GM12878 (cell line): ENCODE measurements around the gene DIS3L2. TPM values are rescaled to one million over a fixed set of nuclear protein-coding genes. Genes with fewer than 3 reads are reported as not detected.

Source experiments
- ATAC-seq: fragments of 200-7000 bp; cut with Tn5 transposase; 3 replicates; pipeline ENCODE4 v1.9.1; 2020; ENCODE audit warnings: mild to moderate bottlenecking, moderate library complexity
- BruUV-seq: library from RNA; stranded (reverse); fragments of 400-500 nt; replicated peaks from 2 replicates; lab custom pipeline; 2021; lab: Mats Ljungman, UMichigan
- CTCF ChIA-PET: fragments of 300-600 bp; sonication (Branson Sonifier 250); formaldehyde crosslinking; extraction: SDS; loops from one replicate; lab custom pipeline; 2021; ENCODE audit warnings: inconsistent platforms; lab: Yijun Ruan, JAX
- POLR2A ChIA-PET: fragments of 350-600 bp; formaldehyde crosslinking; extraction: SDS; loops from one replicate; lab custom pipeline; 2021; ENCODE audit warnings: inconsistent platforms; lab: Charles Lee
- RAD21 ChIA-PET: fragments of 300-600 bp; sonication (Branson Sonifier 250); formaldehyde crosslinking; loops from one replicate; lab custom pipeline; 2023; ENCODE audit warnings: antibody characterized with exemption; ENCODE audit not compliant: unreplicated experiment; lab: Charles Lee
- SMC1A ChIA-PET: fragments of 300-600 bp; sonication (Branson Sonifier 250); formaldehyde crosslinking; loops from one replicate; lab custom pipeline; 2023; ENCODE audit not compliant: unreplicated experiment, uncharacterized antibody; lab: Charles Lee
- DNase-seq: peaks from one replicate; pipeline ENCODE4 v3.0.0-alpha.2; 2011; ENCODE audit warnings: low read depth, low spot score
- FAIRE-seq: peaks from 3 replicates; lab custom pipeline; 2011; peaks lifted over from hg19 to GRCh38; lab: Jason Lieb, UNC
- H2AFZ ChIP-seq: 2 replicates; pipeline ENCODE4 v1.6.0; 2011; ENCODE audit warnings: low read depth, low read length, control low read depth; ENCODE audit not compliant: control insufficient read depth
- H3K27ac ChIP-seq: 2 replicates; pipeline ENCODE4 v1.5.1; 2011; ENCODE audit warnings: control low read depth; ENCODE audit not compliant: control insufficient read depth, insufficient read depth
- H3K27me3 ChIP-seq, 2 experiments: replicated peaks in 1 of 2; 2 replicates each; pipeline versions ENCODE4 v1.6.0 to v1.6.1; 2011; ENCODE audit warnings: low read length in 1 of 2; ENCODE audit not compliant: control insufficient read depth in 2 of 2, insufficient read depth in 2 of 2
- H3K36me3 ChIP-seq, 2 experiments: 2 replicates each; pipeline ENCODE4 v1.5.1; 2011; ENCODE audit warnings: low read length in 1 of 2; ENCODE audit not compliant: control insufficient read depth in 2 of 2, insufficient read depth in 2 of 2
- H3K4me1 ChIP-seq: 2 replicates; pipeline ENCODE4 v1.6.1; 2011; ENCODE audit warnings: mild to moderate bottlenecking, low read length, moderate library complexity, mixed read lengths; ENCODE audit not compliant: control insufficient read depth, insufficient read depth
- H3K4me2 ChIP-seq: 2 replicates; pipeline ENCODE4 v1.6.0; 2011; ENCODE audit warnings: control low read depth; ENCODE audit not compliant: control insufficient read depth, insufficient read depth
- H3K4me3 ChIP-seq: fragments of 200-600 bp; sonication (generic); 2 replicates; pipeline ENCODE4 v1.5.1; 2016
- H3K79me2 ChIP-seq: 2 replicates; pipeline ENCODE4 v1.6.0; 2011; ENCODE audit warnings: low read length; ENCODE audit not compliant: control insufficient read depth, insufficient read depth
- H3K9ac ChIP-seq: 2 replicates; pipeline ENCODE4 v1.8.0; 2011; ENCODE audit warnings: low read length, control low read depth, mixed read lengths; ENCODE audit not compliant: control insufficient read depth, insufficient read depth
- H3K9me3 ChIP-seq: replicated peaks from 3 replicates; pipeline ENCODE4 v1.5.1; 2011; ENCODE audit warnings: mild to moderate bottlenecking, low read length; ENCODE audit not compliant: control insufficient read depth, insufficient read depth
- H4K20me1 ChIP-seq: 2 replicates; pipeline ENCODE4 v1.6.0; 2011; ENCODE audit not compliant: control insufficient read depth, insufficient read depth
- ATF3 ChIP-seq: IDR thresholded peaks from 2 replicates; pipeline ENCODE4 v1.6.1; 2011; ENCODE audit warnings: low read depth, mild to moderate bottlenecking, low read length, moderate library complexity, borderline replicate concordance; ENCODE audit errors: extremely low read depth
- RBBP5 ChIP-seq: fragments of 200-600 bp; sonication (generic); conservative IDR thresholded peaks from 2 replicates; pipeline ENCODE4 v1.6.1; 2016
- STAT3 ChIP-seq: IDR thresholded peaks from 2 replicates; pipeline ENCODE4 v1.6.1; 2011; ENCODE audit warnings: low read depth, low read length, improper control_type of control experiment
- TAF1 ChIP-seq: IDR thresholded peaks from 2 replicates; pipeline ENCODE4 v1.6.1; 2011; ENCODE audit warnings: mild to moderate bottlenecking, low read depth, low read length, borderline replicate concordance
- TCF3 ChIP-seq: IDR thresholded peaks from 2 replicates; pipeline ENCODE4 v1.6.1; 2012; ENCODE audit warnings: low read depth, mild to moderate bottlenecking, low read length, borderline replicate concordance; ENCODE audit not compliant: insufficient read depth
- WGBS: methylation state at CpG from one replicate; pipeline ENCODE4 v1.1.6; 2016; ENCODE audit warnings: low lambda C conversion rate; ENCODE audit not compliant: insufficient replicate concordance, insufficient coverage; ENCODE audit errors: missing lambda C conversion rate; 5-methylcytosine and 5-hydroxymethylcytosine counted together
- in situ Hi-C: fragments of 300-500 bp; cut with MboI; formaldehyde crosslinking; loops from 9 replicates; pipeline ENCODE4 v1.14.3; 2018; ENCODE audit warnings: mixed read lengths
- intact Hi-C: fragments of 100-400 bp; cut with micrococcal nuclease; formaldehyde crosslinking; loops from one replicate; pipeline ENCODE4 v1.14.2; 2022; ENCODE audit not compliant: unreplicated experiment
- polyA plus RNA-seq, 11 experiments: library from polyadenylated mRNA; depleted of rRNA in 4 of 11; unstranded in 6 of 11; stranded (reverse) in 5 of 11; fragments of >200 nt; fragmentation: Nextera tagmentation in 4 of 11; fragmentation: Illumina TruSeq in 1 of 11; extraction: Ambion mirVana in 4 of 11; extraction: Trizol in 1 of 11; gene quantifications; 1 replicate in 1 of 11; 2 replicates in 10 of 11; pipeline versions ENCODE4 v1.2.1 to v1.2.3, GENCODE V29; 2011 to 2016; ENCODE audit warnings: inconsistent platforms in 2 of 11, missing spikeins in 2 of 11, low read depth in 1 of 11
- total RNA-seq, 4 experiments: library from RNA; depleted of rRNA in 3 of 4; stranded (reverse); fragments of >200 nt in 3 of 4; fragmentation: Illumina TruSeq in 1 of 4; extraction: Trizol in 1 of 4; gene quantifications; 2 replicates each; pipeline versions ENCODE4 v1.2.1 to v1.2.3, GENCODE V29; 2013 to 2021
- TF ChIP-seq, protein P1 (sequence below): fragments of 450-650 bp; IDR thresholded peaks from 2 replicates; pipeline ENCODE4 v1.6.1; 2016; ENCODE audit warnings: mild to moderate bottlenecking, moderate library complexity, borderline replicate concordance
- TF ChIP-seq, protein P2 (sequence below): IDR thresholded peaks from 2 replicates; pipeline ENCODE4 v1.6.1; 2011; ENCODE audit warnings: mild to moderate bottlenecking, low read depth, low read length, moderate library complexity; ENCODE audit not compliant: insufficient replicate concordance

Gene DIS3L2
- total and polyA plus RNA-seq, 10 of the 15 experiments (the other 5 are each of a cell fraction or from before 2014, with no cell fraction given): 3.5 to 27.1 (median 16.0) TPM

GRCh38 chr2:231927566-231927890 is 34.0 kb upstream of the DIS3L2 start:
- ChIA-PET CTCF (interaction anchor here (1.4 kb wide), 1 partner anchor 10 kb away, joined by 3 read pairs; no protein-coding TSS in a partner anchor), POLR2A (no interaction called here), RAD21 (no interaction called here), SMC1A (no interaction called here)
- Histone ChIP-seq H2AFZ (no peak overlapping the region), H4K20me1 (no peaks in the 10 kb centered on the region), H3K36me3 (no peaks in the 10 kb centered on the region), H3K27me3 (peaks cover 6 to 13% of the 10 kb centered on the region in 2 experiments; a peak in 3 of 4 replicates), H3K79me2 (no peaks in the 10 kb centered on the region), H3K4me3 (no peak overlapping the region), H3K9ac (no peak overlapping the region), H3K4me2 (no peak overlapping the region), H3K4me1 (peaks cover 13% of the 10 kb centered on the region), H3K27ac (no peak overlapping the region), H3K9me3 (no peaks in the 10 kb centered on the region)
- intact Hi-C loops (loop anchor here (5.0 to 10.0 kb wide), 2 partner anchors 367 to 515 kb away; no protein-coding TSS in a partner anchor), in situ Hi-C loops (no loop called here)
- DNase-seq (no peak), ATAC-seq (no peak), FAIRE-seq (no peak)
- WGBS: 82% methylated on average over 10 of the region's 10 CpGs
- no TSS peak for BruUV-seq
- TF ChIP-seq, protein P1, sequence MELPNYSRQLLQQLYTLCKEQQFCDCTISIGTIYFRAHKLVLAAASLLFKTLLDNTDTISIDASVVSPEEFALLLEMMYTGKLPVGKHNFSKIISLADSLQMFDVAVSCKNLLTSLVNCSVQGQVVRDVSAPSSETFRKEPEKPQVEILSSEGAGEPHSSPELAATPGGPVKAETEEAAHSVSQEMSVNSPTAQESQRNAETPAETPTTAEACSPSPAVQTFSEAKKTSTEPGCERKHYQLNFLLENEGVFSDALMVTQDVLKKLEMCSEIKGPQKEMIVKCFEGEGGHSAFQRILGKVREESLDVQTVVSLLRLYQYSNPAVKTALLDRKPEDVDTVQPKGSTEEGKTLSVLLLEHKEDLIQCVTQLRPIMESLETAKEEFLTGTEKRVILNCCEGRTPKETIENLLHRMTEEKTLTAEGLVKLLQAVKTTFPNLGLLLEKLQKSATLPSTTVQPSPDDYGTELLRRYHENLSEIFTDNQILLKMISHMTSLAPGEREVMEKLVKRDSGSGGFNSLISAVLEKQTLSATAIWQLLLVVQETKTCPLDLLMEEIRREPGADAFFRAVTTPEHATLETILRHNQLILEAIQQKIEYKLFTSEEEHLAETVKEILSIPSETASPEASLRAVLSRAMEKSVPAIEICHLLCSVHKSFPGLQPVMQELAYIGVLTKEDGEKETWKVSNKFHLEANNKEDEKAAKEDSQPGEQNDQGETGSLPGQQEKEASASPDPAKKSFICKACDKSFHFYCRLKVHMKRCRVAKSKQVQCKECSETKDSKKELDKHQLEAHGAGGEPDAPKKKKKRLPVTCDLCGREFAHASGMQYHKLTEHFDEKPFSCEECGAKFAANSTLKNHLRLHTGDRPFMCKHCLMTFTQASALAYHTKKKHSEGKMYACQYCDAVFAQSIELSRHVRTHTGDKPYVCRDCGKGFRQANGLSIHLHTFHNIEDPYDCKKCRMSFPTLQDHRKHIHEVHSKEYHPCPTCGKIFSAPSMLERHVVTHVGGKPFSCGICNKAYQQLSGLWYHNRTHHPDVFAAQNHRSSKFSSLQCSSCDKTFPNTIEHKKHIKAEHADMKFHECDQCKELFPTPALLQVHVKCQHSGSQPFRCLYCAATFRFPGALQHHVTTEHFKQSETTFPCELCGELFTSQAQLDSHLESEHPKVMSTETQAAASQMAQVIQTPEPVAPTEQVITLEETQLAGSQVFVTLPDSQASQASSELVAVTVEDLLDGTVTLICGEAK: no peak
- TF ChIP-seq TCF3 (no peak), TAF1 (no peak), RBBP5 (no peak), ATF3 (no peak), STAT3 (no peak)
- TF ChIP-seq, protein P2, sequence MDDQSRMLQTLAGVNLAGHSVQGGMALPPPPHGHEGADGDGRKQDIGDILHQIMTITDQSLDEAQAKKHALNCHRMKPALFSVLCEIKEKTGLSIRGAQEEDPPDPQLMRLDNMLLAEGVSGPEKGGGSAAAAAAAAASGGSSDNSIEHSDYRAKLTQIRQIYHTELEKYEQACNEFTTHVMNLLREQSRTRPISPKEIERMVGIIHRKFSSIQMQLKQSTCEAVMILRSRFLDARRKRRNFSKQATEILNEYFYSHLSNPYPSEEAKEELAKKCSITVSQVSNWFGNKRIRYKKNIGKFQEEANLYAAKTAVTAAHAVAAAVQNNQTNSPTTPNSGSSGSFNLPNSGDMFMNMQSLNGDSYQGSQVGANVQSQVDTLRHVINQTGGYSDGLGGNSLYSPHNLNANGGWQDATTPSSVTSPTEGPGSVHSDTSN: no peak
- TF ChIP-seq, all 136 proteins: peak for 0
